Small intestine (tissue), 7 donors: ENCODE results near the gene SLC49A4. TPM values are rescaled to one million over a fixed set of nuclear protein-coding genes. Genes with fewer than 3 reads are reported as not detected.

Source experiments
- DNase-seq, 2 donors: peaks; one replicate each; pipeline versions ENCODE4 v3.0.0 to v3.0.0-alpha.2; 2013
- FAIRE-seq: peaks from 2 replicates; lab custom pipeline; 2012; peaks lifted over from hg19 to GRCh38; lab: Jason Lieb, UNC
- H3K27ac ChIP-seq, 3 donors: one replicate each; pipeline ENCODE4 v1.5.1; 2013; ENCODE audit warnings: low read length in 2 of 3, mild to moderate bottlenecking in 2 of 3, control low read depth in 1 of 3, inconsistent platforms in 1 of 3, low read depth in 1 of 3, moderate library complexity in 1 of 3
- H3K27me3 ChIP-seq, 3 donors: one replicate each; pipeline ENCODE4 v1.6.1; 2013; ENCODE audit warnings: low read length in 3 of 3, inconsistent platforms in 1 of 3; ENCODE audit not compliant: control insufficient read depth in 3 of 3, insufficient read depth in 3 of 3
- H3K36me3 ChIP-seq, 3 donors: one replicate each; pipeline ENCODE4 v1.6.1; 2013; ENCODE audit warnings: low read length in 3 of 3, inconsistent platforms in 1 of 3, low read depth in 1 of 3, mild to moderate bottlenecking in 1 of 3, moderate library complexity in 1 of 3; ENCODE audit not compliant: control insufficient read depth in 3 of 3, insufficient read depth in 2 of 3
- H3K4me1 ChIP-seq, 3 donors: one replicate each; pipeline ENCODE4 v1.6.1; 2013; ENCODE audit warnings: low read length in 2 of 3, inconsistent platforms in 1 of 3, low read depth in 1 of 3, mild to moderate bottlenecking in 1 of 3, moderate library complexity in 1 of 3; ENCODE audit not compliant: control insufficient read depth in 3 of 3, insufficient read depth in 2 of 3
- H3K4me3 ChIP-seq, 3 donors: one replicate each; pipeline ENCODE4 v1.5.1; 2013; ENCODE audit warnings: low read length in 3 of 3, control low read depth in 1 of 3, inconsistent platforms in 1 of 3, low read depth in 1 of 3, mild to moderate bottlenecking in 1 of 3, moderate library complexity in 1 of 3
- H3K9me3 ChIP-seq, 2 donors: one replicate each; pipeline ENCODE4 v1.6.1; 2013; ENCODE audit warnings: low read depth in 1 of 2, low read length in 1 of 2; ENCODE audit not compliant: control insufficient read depth in 2 of 2, insufficient read depth in 1 of 2
- WGBS, 3 donors: extraction: QIAGEN DNeasy Blood & Tissue Kit; methylation state at CpG; one replicate each; pipeline ENCODE4 v1.1.7; 2013; 5-methylcytosine and 5-hydroxymethylcytosine counted together
- polyA plus RNA-seq, 4 donors: library from polyadenylated mRNA; stranded (reverse) in 3 of 4; unstranded in 1 of 4; fragments of 200-250 nt in 3 of 4; fragments of 120-200 nt in 1 of 4; gene quantifications; one replicate each; pipeline versions ENCODE4 v1.2.1 to v1.2.3, GENCODE V29; 2013
- donor health status: healthy with polysubstance abuse.
- donor health status: control.
- donor health status: control.
- donor health status: Bipolar disorder and iron deficiency.
- donor health status: healthy.

Gene SLC49A4
- polyA plus RNA-seq, 4 donors: 1.8 to 27.5 (median 3.4) TPM

DNA sequence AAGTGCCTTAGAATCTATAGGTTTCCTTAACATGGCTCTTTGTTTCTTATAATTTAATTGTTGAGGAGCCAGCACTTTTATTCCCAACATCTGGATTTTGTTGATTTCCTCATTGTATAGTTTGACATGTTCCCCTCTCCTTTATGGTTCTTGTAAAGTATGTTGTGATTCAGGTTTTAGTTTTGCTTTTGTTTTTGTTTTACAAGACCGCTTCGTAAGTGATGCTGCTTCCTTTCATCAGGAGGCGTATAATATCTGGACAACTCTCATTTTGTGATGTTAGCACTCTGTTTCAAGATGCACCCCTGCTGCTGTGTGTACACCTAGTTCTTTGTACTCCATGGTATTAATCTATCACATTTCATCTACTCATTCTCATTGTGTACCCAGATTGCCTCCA lies 48.7 kb downstream of the SLC49A4 start:
- Histone ChIP-seq H3K9me3 (no peaks in the 10 kb centered on the region), H3K36me3 (no peaks in the 10 kb centered on the region), H3K27ac (no peak overlapping the region), H3K27me3 (no peaks in the 10 kb centered on the region), H3K4me1 (no peaks in the 10 kb centered on the region), H3K4me3 (no peak overlapping the region)
- DNase-seq: no peak
- no peak for FAIRE-seq
- 32 to 44% (median 34%) methylated on average over 3 of the region's 3 CpGs for WGBS, 3 donors

DNA sequence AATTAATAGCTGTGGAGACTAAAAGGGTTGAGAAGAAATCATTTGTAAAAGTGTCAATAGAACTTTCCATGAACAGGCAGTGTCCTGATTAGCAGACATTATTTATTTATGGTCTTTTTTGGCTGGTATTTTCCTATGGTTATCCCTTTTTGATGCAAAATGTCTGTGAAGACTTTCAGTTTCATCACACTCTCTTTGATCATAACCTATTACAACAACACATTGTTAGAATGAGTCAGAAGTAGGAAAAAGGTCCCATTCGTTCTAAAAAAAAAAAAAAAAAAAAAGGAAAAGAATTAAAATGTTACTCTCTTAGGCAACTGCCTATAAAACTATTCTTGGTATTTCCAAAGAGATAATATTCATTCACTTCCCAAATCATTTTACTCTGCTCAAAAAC lies 62.1 kb downstream of the SLC49A4 start:
- H3K4me1 ChIP-seq: peaks cover 0 to 6% (median 0%) of the 10 kb centered on the region in 3 donors
- peaks cover 0 to under 1% of the 10 kb centered on the region in 2 donors for H3K9me3 ChIP-seq
- DNase-seq (no peak), FAIRE-seq (no peak)
- no peaks in the 10 kb centered on the region for H3K27me3 ChIP-seq
- H3K27ac ChIP-seq: no peak overlapping the region
- H3K36me3 ChIP-seq: peaks cover 0 to 9% (median 0%) of the 10 kb centered on the region in 3 donors
- 15 to 34% (median 31%) methylated on average over 1 of the region's 1 CpG for WGBS, 3 donors
- H3K4me3 ChIP-seq: no peak overlapping the region

DNA sequence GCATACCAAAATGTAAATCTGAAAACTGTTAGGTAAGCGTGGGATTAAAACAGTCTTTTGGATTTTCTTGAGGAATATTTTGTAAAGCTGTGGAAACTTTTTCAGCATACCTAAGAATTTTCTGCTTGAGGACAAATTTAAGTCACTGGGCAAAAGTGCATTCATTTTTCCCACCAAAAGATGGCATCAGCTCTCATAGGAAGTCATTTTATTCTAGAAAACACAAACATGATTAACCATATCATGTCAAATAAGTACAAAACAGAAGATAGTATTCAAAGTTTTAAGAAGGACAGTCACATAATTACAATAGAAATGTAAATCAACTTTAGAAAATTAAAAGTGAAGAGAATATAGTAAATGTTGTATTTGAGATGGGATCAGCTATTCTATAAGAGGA lies 63.5 kb downstream of the SLC49A4 start:
- DNase-seq (peak; percentile 10 to 28), FAIRE-seq (no peak)
- 86 to 93% (median 87%) methylated on average over 1 of the region's 1 CpG for WGBS, 3 donors

DNA sequence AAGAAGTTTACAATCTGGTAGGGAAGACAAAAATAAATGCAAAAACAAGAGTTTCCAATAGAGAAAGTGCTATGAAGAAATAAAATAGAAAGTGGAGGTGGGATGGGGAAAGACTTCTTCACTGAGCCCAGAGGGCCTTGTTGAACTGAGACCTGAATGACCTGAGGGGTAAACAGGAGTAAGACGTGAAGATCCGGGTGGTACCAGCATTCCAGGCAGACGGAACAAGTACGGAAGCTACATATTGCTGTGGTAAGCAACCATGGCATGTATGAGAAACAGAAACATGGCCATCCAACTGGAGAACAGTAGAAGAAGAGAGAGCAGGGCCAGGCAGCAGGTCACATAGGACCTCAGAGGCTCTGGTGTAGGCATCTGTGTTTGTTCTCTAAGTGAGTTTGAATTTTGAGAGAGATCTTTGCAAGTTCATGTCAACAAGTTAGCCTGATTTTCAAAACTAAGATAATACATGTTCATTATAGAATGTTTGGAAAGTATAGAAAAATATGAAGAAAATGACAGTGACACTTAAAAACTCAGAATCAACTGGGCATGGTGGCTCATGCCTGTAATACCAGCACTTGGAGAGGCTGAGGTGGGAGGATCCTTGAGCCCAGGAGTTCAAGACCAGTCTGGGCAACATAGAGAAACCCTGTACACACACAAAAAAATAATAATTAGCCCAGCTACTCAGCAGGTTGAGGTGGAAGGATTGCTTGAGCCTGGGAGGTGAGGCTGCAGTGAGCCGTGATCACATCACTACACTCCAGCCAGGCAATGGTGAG lies 64.3 kb downstream of the SLC49A4 start:
- 94 to 97% (median 95%) methylated on average over 5 of the region's 5 CpGs for WGBS, 3 donors
- Histone ChIP-seq H3K4me3 (no peak overlapping the region), H3K4me1 (peaks cover 0 to 6% (median 0%) of the 10 kb centered on the region in 3 donors), H3K27me3 (no peaks in the 10 kb centered on the region), H3K36me3 (peaks cover 0 to 9% (median 0%) of the 10 kb centered on the region in 3 donors), H3K9me3 (no peaks in the 10 kb centered on the region), H3K27ac (no peak overlapping the region)
- FAIRE-seq (no peak), DNase-seq (no peak)

More for the DNA sequence above, 63.5 kb downstream of the SLC49A4 start:
- no peaks in the 10 kb centered on the region for H3K27me3 ChIP-seq
- no peaks in the 10 kb centered on the region for H3K9me3 ChIP-seq
- no peak overlapping the region for H3K27ac ChIP-seq
- H3K4me1 ChIP-seq: peaks cover 0 to 6% (median 0%) of the 10 kb centered on the region in 3 donors
- H3K36me3 ChIP-seq: peaks cover 0 to 9% (median 0%) of the 10 kb centered on the region in 3 donors
- H3K4me3 ChIP-seq: no peak overlapping the region

DNA sequence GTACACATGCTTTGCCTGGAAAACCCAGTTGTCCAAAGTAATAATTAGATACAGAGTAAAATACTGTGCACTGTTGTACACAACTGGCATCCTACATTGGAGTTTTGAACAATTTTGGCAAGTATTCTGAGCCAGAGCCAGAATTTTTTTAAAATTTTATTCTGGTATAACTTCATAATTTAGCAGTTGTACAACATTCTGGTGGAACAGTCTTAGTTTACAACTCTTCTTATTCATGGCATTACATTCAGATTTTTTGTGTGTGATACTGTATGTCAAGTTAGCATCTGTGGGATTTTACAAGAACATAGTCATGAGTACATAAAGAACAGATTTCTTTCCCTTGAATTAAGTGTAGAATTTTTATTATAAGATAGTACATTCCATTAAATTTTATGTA lies 67.5 kb downstream of the SLC49A4 start:
- no peak for DNase-seq
- Histone ChIP-seq H3K27ac (no peak overlapping the region), H3K4me1 (no peaks in the 10 kb centered on the region), H3K36me3 (peaks cover 0 to 14% (median 0%) of the 10 kb centered on the region in 3 donors), H3K27me3 (no peaks in the 10 kb centered on the region), H3K4me3 (no peak overlapping the region), H3K9me3 (no peaks in the 10 kb centered on the region)
- FAIRE-seq: no peak

DNA sequence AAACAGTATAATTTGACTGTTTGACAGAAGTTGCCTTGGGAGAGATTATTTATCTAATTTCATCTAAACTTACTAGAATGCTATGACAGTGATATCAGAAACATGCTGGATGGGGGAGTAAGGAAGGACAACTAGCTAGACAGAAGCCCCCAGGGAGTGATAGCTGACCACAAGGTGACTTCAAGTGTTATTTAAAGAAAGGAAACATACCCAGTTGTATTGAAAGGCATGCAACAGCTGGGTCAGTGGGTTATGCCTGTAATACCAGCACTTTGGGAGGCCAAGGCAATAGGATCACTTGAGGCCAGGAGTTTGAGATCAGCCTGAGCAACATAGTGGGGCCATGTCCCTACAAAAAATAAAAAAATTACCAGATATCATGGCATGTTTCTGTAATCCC lies 69.6 kb downstream of the SLC49A4 start:
- Histone ChIP-seq H3K27ac (no peak overlapping the region), H3K9me3 (no peaks in the 10 kb centered on the region), H3K4me3 (no peak overlapping the region), H3K4me1 (no peaks in the 10 kb centered on the region), H3K36me3 (peaks cover 0 to 9% (median 0%) of the 10 kb centered on the region in 3 donors), H3K27me3 (no peaks in the 10 kb centered on the region)
- DNase-seq (no peak), FAIRE-seq (no peak)

DNA sequence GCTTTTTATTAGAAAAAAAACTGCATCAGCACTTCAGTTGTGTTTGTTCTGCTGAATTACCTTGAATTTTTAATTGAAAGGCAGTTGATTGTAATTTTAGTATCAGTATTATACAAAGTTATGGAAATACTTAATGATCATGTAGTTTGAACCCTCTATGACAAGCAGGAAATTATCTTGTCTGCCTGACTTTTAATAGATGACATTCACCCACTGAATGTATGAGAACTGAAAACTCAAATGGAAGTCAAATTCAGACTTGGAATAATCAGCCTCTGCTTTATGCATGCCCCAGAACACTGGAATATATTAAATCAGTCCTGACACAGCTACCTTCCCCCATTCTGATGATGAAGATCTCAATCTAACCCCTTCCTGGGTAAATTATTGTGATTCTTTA lies 73.5 kb downstream of the SLC49A4 start:
- Histone ChIP-seq H3K9me3 (no peaks in the 10 kb centered on the region), H3K27me3 (no peaks in the 10 kb centered on the region), H3K36me3 (peaks cover 0 to 5% (median 0%) of the 10 kb centered on the region in 3 donors), H3K4me3 (no peak overlapping the region), H3K27ac (no peak overlapping the region), H3K4me1 (no peaks in the 10 kb centered on the region)
- FAIRE-seq (no peak), DNase-seq (no peak)

DNA sequence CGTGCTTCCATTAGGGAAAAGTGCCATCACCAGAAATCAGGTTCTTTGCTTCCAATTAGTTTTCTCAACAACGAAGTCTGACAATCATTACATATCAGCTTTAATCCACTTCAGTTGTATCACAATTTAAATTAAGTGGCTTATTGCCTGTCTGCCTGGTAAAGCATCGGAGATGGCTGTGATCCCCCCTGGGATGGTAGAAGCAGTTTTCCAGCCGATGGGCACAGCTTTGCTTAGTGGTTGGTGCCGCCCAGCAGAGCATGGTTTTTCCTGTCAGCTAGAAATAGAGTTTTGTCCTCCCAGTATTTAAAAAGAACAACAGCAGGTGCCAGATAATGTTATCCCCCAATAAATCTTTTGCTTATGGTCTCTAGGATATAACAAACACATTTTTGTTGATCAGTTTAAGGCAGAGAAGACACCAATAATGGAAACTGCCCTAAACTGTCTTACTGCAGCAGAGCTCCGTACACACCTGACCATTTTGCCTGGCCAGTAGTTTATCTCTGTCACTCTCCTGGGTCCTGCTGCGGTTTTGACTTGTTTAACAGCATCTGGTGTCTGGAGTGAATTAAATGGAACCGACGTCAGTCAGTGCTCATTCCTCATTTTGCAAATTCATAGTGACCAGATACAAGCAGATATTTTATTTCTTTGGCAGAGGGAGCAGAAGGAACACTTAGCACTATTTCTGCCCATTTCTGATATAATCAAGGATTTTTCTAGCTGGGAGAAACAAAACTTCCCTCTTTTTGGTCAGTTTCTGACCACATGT lies 79.1 kb downstream of the SLC49A4 start:
- H3K4me3 ChIP-seq: no peak overlapping the region
- H3K27ac ChIP-seq: no peak overlapping the region
- no peaks in the 10 kb centered on the region for H3K4me1 ChIP-seq
- no peak for DNase-seq
- H3K27me3 ChIP-seq: no peaks in the 10 kb centered on the region
- H3K36me3 ChIP-seq: peaks cover 0 to 6% (median 0%) of the 10 kb centered on the region in 3 donors
- WGBS, 3 donors: 91 to 96% (median 95%) methylated on average over 9 of the region's 9 CpGs
- no peaks in the 10 kb centered on the region for H3K9me3 ChIP-seq
- no peak for FAIRE-seq
